ENCODE results near the gene RER1. TPM values are rescaled to one million over a fixed set of nuclear protein-coding genes. Genes with fewer than 3 reads are reported as not detected.

Gene RER1
- total RNA-seq, 2 experiments from 2014 or later, result 60.5 to 138 TPM

DNA sequence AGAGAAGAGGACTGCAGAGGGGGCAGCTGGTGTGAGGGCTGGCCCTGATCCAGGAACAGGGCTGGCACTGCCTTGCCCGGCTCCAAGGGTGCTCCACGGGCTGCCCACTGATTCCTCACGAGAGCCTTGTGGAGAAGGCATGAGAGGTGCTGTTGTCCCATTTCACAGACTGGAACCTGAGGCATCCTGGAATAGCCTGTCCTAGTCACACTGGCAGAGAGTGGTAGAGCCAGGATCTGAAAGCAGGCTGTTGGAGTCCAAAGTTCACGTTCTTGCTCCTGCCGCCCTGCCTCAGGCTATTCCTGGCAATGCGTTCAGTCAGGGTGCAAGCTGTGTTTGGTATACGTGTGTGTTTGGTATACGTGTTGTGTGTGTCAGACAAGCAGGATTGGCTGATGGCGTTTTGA, 1.8 kb downstream of the RER1 start:
- Histone ChIP-seq H3K79me2 (ENCODE audit: insufficient read depth, low read depth, low read length) (peaks cover 38% of the 10 kb centered on the region), H3K27ac (ENCODE audit: low read depth, low read length, poor library complexity, severe bottlenecking) (no peak overlapping the region), H3K9me3 (ENCODE audit: low read length) (no peaks in the 10 kb centered on the region), H3K4me3 (ENCODE audit: low read depth, low read length, poor library complexity, severe bottlenecking) (peak overlapping the region; percentile 87), H3K4me1 (ENCODE audit: insufficient read depth, low read length, poor library complexity, severe bottlenecking) (peaks cover 42% of the 10 kb centered on the region), H3K36me3 (ENCODE audit: insufficient read depth, low read length) (peaks cover 56% of the 10 kb centered on the region), H4K20me1 (ENCODE audit: insufficient read depth, low read length) (peaks cover 5% of the 10 kb centered on the region; the same call in 1 of the 2 replicates), H2AFZ (ENCODE audit: low read length) (no peak overlapping the region), H3K9me2 (ENCODE audit: insufficient read depth, low read length) (no peaks in the 10 kb centered on the region), H3K4me2 (ENCODE audit: low read length) (peak overlapping the region; percentile 96)
- no peak for TF ChIP-seq EZH2phosphoT487 (IDR thresholded peaks at IDR 0.05; ENCODE audit: borderline replicate concordance, low read depth, low read length)
- TF ChIP-seq, protein P1, sequence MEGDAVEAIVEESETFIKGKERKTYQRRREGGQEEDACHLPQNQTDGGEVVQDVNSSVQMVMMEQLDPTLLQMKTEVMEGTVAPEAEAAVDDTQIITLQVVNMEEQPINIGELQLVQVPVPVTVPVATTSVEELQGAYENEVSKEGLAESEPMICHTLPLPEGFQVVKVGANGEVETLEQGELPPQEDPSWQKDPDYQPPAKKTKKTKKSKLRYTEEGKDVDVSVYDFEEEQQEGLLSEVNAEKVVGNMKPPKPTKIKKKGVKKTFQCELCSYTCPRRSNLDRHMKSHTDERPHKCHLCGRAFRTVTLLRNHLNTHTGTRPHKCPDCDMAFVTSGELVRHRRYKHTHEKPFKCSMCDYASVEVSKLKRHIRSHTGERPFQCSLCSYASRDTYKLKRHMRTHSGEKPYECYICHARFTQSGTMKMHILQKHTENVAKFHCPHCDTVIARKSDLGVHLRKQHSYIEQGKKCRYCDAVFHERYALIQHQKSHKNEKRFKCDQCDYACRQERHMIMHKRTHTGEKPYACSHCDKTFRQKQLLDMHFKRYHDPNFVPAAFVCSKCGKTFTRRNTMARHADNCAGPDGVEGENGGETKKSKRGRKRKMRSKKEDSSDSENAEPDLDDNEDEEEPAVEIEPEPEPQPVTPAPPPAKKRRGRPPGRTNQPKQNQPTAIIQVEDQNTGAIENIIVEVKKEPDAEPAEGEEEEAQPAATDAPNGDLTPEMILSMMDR (conservative IDR thresholded peaks at IDR 0.05; ENCODE audit: low read length), result no peak
- CTCF ChIA-PET (ENCODE audit: unreplicated experiment), result no interaction called here
- BruUV-seq (replicated peaks), result no TSS peak
- POLR2A ChIA-PET, result no interaction called here
- DNase-seq (ENCODE audit: low spot score), result no peak
- intact Hi-C loops (cut with micrococcal nuclease; ENCODE audit: unreplicated experiment), result no loop called here

DNA sequence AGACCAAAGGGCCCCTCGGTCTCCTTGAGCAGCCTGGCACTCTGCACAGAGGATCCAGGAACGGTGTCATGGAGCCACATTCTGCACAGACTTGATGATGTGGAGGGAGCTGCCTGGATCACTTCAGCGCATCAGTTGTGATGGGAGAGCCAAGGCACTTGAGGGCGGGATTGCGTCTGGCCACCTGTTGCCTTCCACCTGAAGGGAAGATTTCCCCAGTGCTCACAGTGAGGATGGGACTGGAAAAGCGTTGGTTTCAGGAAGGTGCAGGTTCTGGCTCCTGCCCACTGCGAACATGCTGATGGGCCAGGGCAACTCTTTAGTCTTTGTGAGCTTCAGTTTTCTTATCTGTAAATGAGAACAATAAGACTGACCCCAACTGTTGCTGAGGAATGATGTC, 2.6 kb downstream of the RER1 start:
- H3K36me3 ChIP-seq (ENCODE audit: insufficient read depth, low read length), result peaks cover 64% of the 10 kb centered on the region

GRCh38 chr1:2394761-2395160, 3.1 kb downstream of the RER1 start:
- intact Hi-C loops (cut with micrococcal nuclease; ENCODE audit: unreplicated experiment), result no loop called here

More for the DNA sequence above, 2.6 kb downstream of the RER1 start:
- H3K9me2 ChIP-seq (ENCODE audit: insufficient read depth, low read length), result no peaks in the 10 kb centered on the region
- H3K4me1 ChIP-seq (ENCODE audit: insufficient read depth, low read length, poor library complexity, severe bottlenecking), result peaks cover 34% of the 10 kb centered on the region
- H3K4me2 ChIP-seq (ENCODE audit: low read length), result peak overlapping the region; percentile 29; the same call in 1 of the 2 replicates
- no peaks in the 10 kb centered on the region for H3K9me3 ChIP-seq (ENCODE audit: low read length)
- no peak for DNase-seq (ENCODE audit: low spot score)
- ChIA-PET POLR2A (no interaction called here), CTCF (ENCODE audit: unreplicated experiment) (no interaction called here)
- no peak overlapping the region for H3K27ac ChIP-seq (ENCODE audit: low read depth, low read length, poor library complexity, severe bottlenecking)
- H3K4me3 ChIP-seq (ENCODE audit: low read depth, low read length, poor library complexity, severe bottlenecking), result no peak overlapping the region
- H4K20me1 ChIP-seq (ENCODE audit: insufficient read depth, low read length), result peaks cover 5% of the 10 kb centered on the region; the same call in 1 of the 2 replicates
- no peak for TF ChIP-seq EZH2phosphoT487 (IDR thresholded peaks at IDR 0.05; ENCODE audit: borderline replicate concordance, low read depth, low read length)
- TF ChIP-seq, protein P1 (conservative IDR thresholded peaks at IDR 0.05; ENCODE audit: low read length), result no peak
- no peak overlapping the region for H2AFZ ChIP-seq (ENCODE audit: low read length)
- H3K79me2 ChIP-seq (ENCODE audit: insufficient read depth, low read depth, low read length), result peaks cover 38% of the 10 kb centered on the region
- intact Hi-C loops (cut with micrococcal nuclease; ENCODE audit: unreplicated experiment), result no loop called here
- no TSS peak for BruUV-seq (replicated peaks)

More at GRCh38 chr1:2394761-2395160, 3.1 kb downstream of the RER1 start:
- no peak for DNase-seq (ENCODE audit: low spot score)
- Histone ChIP-seq H3K27ac (ENCODE audit: low read depth, low read length, poor library complexity, severe bottlenecking) (no peak overlapping the region), H4K20me1 (ENCODE audit: insufficient read depth, low read length) (peaks cover 5% of the 10 kb centered on the region; the same call in 1 of the 2 replicates), H3K36me3 (ENCODE audit: insufficient read depth, low read length) (peaks cover 69% of the 10 kb centered on the region), H3K4me1 (ENCODE audit: insufficient read depth, low read length, poor library complexity, severe bottlenecking) (peaks cover 29% of the 10 kb centered on the region), H3K79me2 (ENCODE audit: insufficient read depth, low read depth, low read length) (peaks cover 38% of the 10 kb centered on the region), H3K4me2 (ENCODE audit: low read length) (no peak overlapping the region), H3K9me2 (ENCODE audit: insufficient read depth, low read length) (no peaks in the 10 kb centered on the region), H3K4me3 (ENCODE audit: low read depth, low read length, poor library complexity, severe bottlenecking) (no peak overlapping the region), H3K9me3 (ENCODE audit: low read length) (no peaks in the 10 kb centered on the region), H2AFZ (ENCODE audit: low read length) (no peak overlapping the region)
- TF ChIP-seq, protein P1 (conservative IDR thresholded peaks at IDR 0.05; ENCODE audit: low read length), result no peak
- no peak for TF ChIP-seq EZH2phosphoT487 (IDR thresholded peaks at IDR 0.05; ENCODE audit: borderline replicate concordance, low read depth, low read length)
- BruUV-seq (replicated peaks), result no TSS peak
- POLR2A ChIA-PET, result no interaction called here
- CTCF ChIA-PET (ENCODE audit: unreplicated experiment), result no interaction called here
